Right lobe of liver (tissue), 6 donors: ENCODE measurements around the gene P2RY8. TPM values are rescaled to one million over a fixed set of nuclear protein-coding genes. Genes with fewer than 3 reads are reported as not detected.
A peak's percentile ranks its signal among the peaks of the same experiment; 100 is the strongest.

Source experiments
- ATAC-seq, 4 donors: fragments of 200-7000 bp; cut with Tn5 transposase; one replicate each; pipeline ENCODE4 v1.9.1; 2020; ENCODE audit warnings: mild to moderate bottlenecking in 4 of 4, moderate library complexity in 4 of 4
- DNase-seq, 3 donors: peaks; one replicate each; pipeline ENCODE4 v3.0.0-alpha.2; 2020
- H3K27ac ChIP-seq, 3 donors: fragments of 200-600 bp; one replicate each; pipeline ENCODE4 v1.8.0; 2022
- H3K27me3 ChIP-seq, 2 donors: fragments of 200-600 bp; one replicate each; pipeline ENCODE4 v1.8.0; 2022
- H3K36me3 ChIP-seq, 4 donors: fragments of 200-600 bp; sonication (generic) in 1 of 4; one replicate each; pipeline versions ENCODE4 v1.5.1 to v1.8.0; 2017 to 2022; ENCODE audit warnings: control low read depth in 1 of 4
- H3K4me1 ChIP-seq, 4 donors: fragments of 200-600 bp; sonication (generic) in 1 of 4; one replicate each; pipeline versions ENCODE4 v1.5.1 to v1.8.0; 2017 to 2022; ENCODE audit warnings: control low read depth in 1 of 4
- H3K4me3 ChIP-seq, 3 donors: fragments of 200-600 bp; one replicate each; pipeline ENCODE4 v1.8.0; 2022
- H3K9me3 ChIP-seq, 4 donors: fragments of 200-600 bp; sonication (generic) in 1 of 4; one replicate each; pipeline versions ENCODE4 v1.5.1 to v1.8.0; 2017 to 2022; ENCODE audit warnings: control low read depth in 1 of 4
- POLR2A ChIP-seq: fragments of 450-650 bp; IDR thresholded peaks from one replicate; pipeline ENCODE4 v1.6.1; 2017; ENCODE audit warnings: antibody characterized with exemption, mild to moderate bottlenecking
- WGBS: methylation state at CpG from one replicate; pipeline ENCODE4 v1.1.6; 2018; ENCODE audit warnings: low coverage, low lambda C conversion rate; ENCODE audit not compliant: insufficient coverage; ENCODE audit errors: missing lambda C conversion rate; 5-methylcytosine and 5-hydroxymethylcytosine counted together
- intact Hi-C, 2 donors: fragments of 100-400 bp; cut with DNase I; formaldehyde crosslinking; loops; one replicate each; pipeline versions ENCODE4 v1.11.2 to v1.14.1; 2022
- total RNA-seq, 6 experiments: library from RNA; depleted of rRNA in 2 of 6; stranded (reverse); fragments of >200 nt in 2 of 6; fragmentation: NEBNext Ultra II Directional in 3 of 6; extraction: Animal tissue kit (Norgen Biotek cat#: 25700) in 3 of 6; gene quantifications; one replicate each; pipeline versions ENCODE4 v1.1.0 to v1.2.4, GENCODE V29; 2016 to 2023
- TF ChIP-seq, protein P1 (sequence below), 4 donors: fragments of 200-600 bp in 3 of 4; fragments of 450-650 bp in 1 of 4; IDR thresholded peaks; one replicate each; pipeline versions ENCODE4 v1.5.1 to v1.8.0; 2016 to 2022; ENCODE audit warnings: antibody characterized with exemption in 4 of 4, mild to moderate bottlenecking in 2 of 4
- donor health status: DM: no; HTN: yes; CAD: no.
- donor health status: DM: no; HTN: no; CAD: no.
- donor health status: DM: no; HTN: no; CAD: no.
- donor health status: DM: no; HTN: yes; CAD: no.
- donor health status: DM: no; HTN: yes; CAD: no.

P2RY8 gene
- total RNA-seq, 6 experiments from 2014 or later = 0.37 to 0.87 (median 0.73) TPM

DNA sequence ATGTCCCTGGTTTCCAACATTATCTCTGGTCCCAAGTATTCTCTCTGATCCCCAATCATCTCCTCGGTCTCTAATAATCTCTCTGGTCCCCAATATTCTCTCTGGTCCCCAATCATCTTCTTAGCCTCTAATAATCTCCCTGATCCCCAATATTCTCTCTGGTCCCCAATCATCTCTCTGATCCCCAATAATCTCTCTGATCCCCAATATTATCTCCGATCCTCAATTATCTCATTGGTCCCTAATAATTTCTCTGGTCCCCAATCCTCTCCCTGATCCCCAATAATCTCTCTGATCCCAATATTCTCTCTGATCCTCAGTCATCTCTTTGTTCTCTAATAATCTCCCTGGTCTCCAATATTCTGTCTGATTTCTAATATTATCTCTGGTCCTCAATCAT lies 16.6 kb downstream of the P2RY8 start:
- intact Hi-C loops = no loop called here
- Histone ChIP-seq H3K36me3 (no peaks in the 10 kb centered on the region), H3K4me3 (no peak overlapping the region), H3K4me1 (no peaks in the 10 kb centered on the region), H3K27ac (no peak overlapping the region), H3K9me3 (no peaks in the 10 kb centered on the region), H3K27me3 (no peaks in the 10 kb centered on the region)
- ATAC-seq (no peak), DNase-seq (no peak)
- TF ChIP-seq, protein P1, sequence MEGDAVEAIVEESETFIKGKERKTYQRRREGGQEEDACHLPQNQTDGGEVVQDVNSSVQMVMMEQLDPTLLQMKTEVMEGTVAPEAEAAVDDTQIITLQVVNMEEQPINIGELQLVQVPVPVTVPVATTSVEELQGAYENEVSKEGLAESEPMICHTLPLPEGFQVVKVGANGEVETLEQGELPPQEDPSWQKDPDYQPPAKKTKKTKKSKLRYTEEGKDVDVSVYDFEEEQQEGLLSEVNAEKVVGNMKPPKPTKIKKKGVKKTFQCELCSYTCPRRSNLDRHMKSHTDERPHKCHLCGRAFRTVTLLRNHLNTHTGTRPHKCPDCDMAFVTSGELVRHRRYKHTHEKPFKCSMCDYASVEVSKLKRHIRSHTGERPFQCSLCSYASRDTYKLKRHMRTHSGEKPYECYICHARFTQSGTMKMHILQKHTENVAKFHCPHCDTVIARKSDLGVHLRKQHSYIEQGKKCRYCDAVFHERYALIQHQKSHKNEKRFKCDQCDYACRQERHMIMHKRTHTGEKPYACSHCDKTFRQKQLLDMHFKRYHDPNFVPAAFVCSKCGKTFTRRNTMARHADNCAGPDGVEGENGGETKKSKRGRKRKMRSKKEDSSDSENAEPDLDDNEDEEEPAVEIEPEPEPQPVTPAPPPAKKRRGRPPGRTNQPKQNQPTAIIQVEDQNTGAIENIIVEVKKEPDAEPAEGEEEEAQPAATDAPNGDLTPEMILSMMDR (IDR thresholded peaks at IDR 0.05) = no peak
- no peak for TF ChIP-seq POLR2A
- 74% methylated on average over 2 of the region's 2 CpGs for WGBS

DNA sequence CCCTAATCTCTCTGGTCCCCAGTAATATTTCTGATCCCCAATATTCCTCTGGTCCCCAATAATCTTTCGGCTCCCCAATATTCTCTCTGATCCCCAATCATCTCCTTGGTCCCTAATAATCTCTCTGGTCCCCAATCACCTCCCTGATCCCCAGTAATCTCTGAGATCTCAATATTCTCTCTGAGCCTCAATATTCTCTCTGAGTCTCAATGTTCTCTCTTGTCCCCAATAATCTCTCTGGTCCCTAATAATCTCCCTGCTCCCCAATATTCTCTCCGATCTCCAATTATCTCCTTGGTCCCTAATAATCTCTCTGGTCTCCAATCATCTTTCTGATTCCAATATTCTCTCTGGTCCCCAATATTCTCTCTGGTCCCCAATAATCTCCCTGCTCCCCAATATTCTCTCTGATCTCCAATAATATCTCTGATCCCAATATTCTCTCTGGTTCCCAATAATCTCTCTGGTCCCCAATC lies 17.9 kb downstream of the P2RY8 start:
- DNase-seq = no peak
- Histone ChIP-seq H3K27ac (no peak overlapping the region), H3K36me3 (no peaks in the 10 kb centered on the region), H3K27me3 (no peaks in the 10 kb centered on the region), H3K9me3 (no peaks in the 10 kb centered on the region), H3K4me1 (no peaks in the 10 kb centered on the region), H3K4me3 (no peak overlapping the region)
- no peak for ATAC-seq
- TF ChIP-seq POLR2A = no peak
- TF ChIP-seq, protein P1 (IDR thresholded peaks at IDR 0.05) = no peak
- intact Hi-C loops = no loop called here
- 88% methylated on average over 2 of the region's 2 CpGs for WGBS

DNA sequence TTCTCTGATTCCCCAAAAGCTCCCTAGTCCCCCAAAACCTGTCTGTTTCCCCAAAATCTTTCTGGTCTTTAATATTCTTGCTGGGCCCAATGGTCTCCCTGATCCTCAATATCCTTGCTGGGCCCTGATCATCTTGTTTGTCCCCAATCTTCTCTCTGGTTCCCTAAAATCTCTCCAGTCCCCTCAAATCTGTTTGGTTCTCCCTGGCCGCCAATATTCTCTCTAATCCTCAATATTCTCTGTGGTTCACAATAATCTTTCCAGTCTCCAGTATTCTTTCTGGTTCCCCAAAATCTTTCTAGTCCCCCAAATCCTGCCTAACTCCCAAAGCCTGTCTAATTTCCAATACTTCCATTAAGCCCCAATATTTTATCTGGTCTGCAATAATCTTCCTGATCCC lies 18.5 kb downstream of the P2RY8 start:
- WGBS = 100% methylated on average over 1 of the region's 1 CpG
- intact Hi-C loops = no loop called here
- Histone ChIP-seq H3K27ac (no peak overlapping the region), H3K36me3 (no peaks in the 10 kb centered on the region), H3K4me3 (no peak overlapping the region), H3K27me3 (no peaks in the 10 kb centered on the region), H3K4me1 (no peaks in the 10 kb centered on the region), H3K9me3 (no peaks in the 10 kb centered on the region)
- DNase-seq = no peak
- no peak for ATAC-seq
- TF ChIP-seq, protein P1 (IDR thresholded peaks at IDR 0.05) = no peak
- TF ChIP-seq POLR2A = no peak

DNA sequence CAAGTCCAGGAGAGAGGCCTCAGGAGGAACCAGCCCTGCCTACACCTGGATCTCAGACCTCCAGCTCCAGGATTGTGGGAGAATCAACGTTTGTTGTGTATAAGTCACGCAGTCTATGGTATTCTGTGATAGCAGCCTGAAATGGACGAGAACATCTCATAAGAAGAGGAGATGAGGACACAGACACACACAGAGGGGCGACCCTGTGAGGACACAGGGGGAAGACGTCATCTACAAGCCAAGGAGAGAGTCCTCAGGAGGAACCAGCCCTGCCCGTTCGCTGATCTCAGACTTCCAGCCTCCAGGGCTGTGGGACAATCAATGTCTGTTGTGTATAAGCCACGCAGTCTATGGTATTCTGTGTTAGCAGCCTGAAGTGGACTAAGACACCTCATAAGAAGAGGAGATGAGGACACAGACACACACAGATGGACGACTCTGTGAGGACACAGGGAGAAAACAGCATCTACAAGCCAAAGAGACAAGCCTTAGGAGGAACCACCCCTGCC lies 20.3 kb downstream of the P2RY8 start:
- Histone ChIP-seq H3K27ac (no peak overlapping the region), H3K4me3 (no peak overlapping the region), H3K4me1 (no peaks in the 10 kb centered on the region), H3K27me3 (no peaks in the 10 kb centered on the region), H3K9me3 (no peaks in the 10 kb centered on the region), H3K36me3 (no peaks in the 10 kb centered on the region)
- intact Hi-C loops = no loop called here
- ATAC-seq (no peak), DNase-seq (peak in 1 of 3 donors; percentile 17)
- TF ChIP-seq, protein P1 (IDR thresholded peaks at IDR 0.05) = no peak
- TF ChIP-seq POLR2A = no peak
- WGBS = 53% methylated on average over 7 of the region's 9 CpGs

DNA sequence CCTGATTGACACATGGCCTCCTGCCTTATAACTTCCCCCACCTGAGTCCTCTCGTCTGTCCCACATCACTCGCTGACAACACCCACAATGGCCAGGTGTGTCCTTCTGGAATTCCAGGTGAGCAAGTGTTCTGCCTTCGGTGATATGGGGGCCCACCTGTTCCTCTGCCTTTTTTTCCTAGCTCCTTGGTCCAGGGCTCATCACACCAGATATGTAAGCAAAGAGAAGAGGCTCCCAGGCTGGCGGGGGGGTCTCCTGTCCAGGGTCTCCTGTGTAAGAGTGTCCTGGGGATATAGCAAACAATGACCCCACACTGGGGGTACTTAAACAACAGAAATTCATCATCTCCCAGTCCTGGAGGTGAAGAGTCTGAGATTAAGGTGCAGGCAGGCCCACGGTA lies 25.2 kb downstream of the P2RY8 start:
- intact Hi-C loops = no loop called here
- 76% methylated on average over 4 of the region's 5 CpGs for WGBS

More for the DNA sequence above, 25.2 kb downstream of the P2RY8 start:
- TF ChIP-seq POLR2A = no peak
- TF ChIP-seq, protein P1 (IDR thresholded peaks at IDR 0.05) = no peak
- Histone ChIP-seq H3K4me1 (no peaks in the 10 kb centered on the region), H3K4me3 (no peak overlapping the region), H3K27ac (no peak overlapping the region), H3K9me3 (no peaks in the 10 kb centered on the region), H3K27me3 (no peaks in the 10 kb centered on the region), H3K36me3 (no peaks in the 10 kb centered on the region)
- no peak for ATAC-seq
- DNase-seq = peak in 1 of 3 donors; percentile 25
